ENCODE results near the gene CGREF1.

Gene CGREF1, protein sequence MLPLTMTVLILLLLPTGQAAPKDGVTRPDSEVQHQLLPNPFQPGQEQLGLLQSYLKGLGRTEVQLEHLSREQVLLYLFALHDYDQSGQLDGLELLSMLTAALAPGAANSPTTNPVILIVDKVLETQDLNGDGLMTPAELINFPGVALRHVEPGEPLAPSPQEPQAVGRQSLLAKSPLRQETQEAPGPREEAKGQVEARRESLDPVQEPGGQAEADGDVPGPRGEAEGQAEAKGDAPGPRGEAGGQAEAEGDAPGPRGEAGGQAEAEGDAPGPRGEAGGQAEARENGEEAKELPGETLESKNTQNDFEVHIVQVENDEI

DNA sequence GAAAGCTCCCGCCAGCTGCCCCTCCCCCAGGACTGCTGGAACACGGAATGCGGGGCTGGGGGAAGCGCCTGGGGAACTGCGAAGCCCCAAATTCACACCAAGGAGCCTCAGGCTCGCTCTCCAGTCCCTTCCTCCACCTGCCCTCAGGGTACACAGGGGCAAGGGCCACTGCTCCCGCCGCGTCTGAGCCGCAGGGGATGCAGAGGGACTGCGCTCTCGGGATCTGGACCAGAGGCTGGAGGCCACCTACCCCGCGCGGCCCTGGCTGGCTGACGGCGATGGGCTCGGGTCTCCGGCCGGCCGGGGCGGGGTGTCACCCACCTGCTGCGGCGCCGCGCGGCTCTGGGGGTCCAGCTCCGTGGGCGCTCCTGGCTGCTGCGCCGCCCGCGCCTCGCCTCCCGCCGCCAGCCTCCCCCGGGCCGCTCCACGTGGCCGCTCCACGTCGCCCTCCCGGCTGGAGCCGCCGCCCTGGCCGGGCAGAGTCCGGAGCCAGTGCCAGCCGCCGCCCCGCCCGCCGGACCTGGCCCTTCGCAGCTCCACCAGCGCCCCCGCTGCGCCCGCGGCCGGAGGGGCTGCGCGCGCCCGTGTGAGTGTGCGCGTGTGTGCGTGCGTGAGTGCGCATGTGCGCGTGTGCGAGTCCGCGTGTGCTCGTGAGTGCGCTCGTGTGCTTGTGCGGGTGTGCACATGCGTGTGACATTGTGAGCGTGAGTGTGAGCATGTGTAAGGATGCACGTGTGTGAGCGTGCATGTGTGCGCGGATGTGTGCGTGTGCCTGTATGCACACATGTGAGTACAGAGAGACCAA is at the start of gene CGREF1:
Gene CGREF1 (minus strand): TSS at position 604 of the 805 bp plus-strand sequence. CDS start 14,762 bp downstream, outside the sequence.
- DNase-seq: no peak

DNA sequence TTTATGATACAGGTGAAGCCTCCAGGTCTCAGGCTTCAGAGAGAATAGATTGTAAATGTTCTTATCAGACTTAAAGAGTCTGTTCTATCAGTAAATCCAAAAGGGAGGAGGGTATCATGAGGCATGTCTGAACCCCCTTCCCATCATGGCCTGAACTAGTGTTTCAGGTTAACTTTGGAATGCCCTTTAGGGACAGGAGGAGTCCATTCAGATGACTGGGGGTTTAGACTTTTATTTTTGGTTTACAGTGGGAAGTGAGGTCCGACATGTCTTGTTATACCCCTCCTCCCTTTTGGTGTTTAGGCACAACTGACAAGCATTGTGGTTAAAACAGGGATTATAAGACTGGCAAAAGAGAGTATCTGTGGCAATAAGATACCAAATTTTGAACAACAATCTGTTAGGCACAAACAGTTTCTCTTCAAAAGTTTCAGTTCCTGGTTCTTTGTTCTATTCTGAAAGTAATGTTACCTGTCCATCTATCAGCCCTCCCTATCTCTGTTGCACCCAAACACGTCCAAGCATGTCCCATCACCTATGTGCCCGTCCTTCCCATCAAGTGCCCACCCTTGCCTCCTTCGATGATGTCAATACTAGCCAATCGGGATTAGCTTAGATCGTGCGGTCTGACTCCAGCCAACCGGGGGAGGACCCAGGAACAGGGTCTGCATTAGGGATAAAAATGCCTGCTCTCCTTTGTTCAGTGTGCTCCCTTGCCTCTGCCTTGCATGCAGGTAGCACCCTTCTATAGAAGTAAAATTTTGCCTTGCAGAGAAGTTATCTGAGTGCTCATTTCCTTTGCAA is 46.2 kb upstream of the CGREF1 start:
- no peak for DNase-seq

DNA sequence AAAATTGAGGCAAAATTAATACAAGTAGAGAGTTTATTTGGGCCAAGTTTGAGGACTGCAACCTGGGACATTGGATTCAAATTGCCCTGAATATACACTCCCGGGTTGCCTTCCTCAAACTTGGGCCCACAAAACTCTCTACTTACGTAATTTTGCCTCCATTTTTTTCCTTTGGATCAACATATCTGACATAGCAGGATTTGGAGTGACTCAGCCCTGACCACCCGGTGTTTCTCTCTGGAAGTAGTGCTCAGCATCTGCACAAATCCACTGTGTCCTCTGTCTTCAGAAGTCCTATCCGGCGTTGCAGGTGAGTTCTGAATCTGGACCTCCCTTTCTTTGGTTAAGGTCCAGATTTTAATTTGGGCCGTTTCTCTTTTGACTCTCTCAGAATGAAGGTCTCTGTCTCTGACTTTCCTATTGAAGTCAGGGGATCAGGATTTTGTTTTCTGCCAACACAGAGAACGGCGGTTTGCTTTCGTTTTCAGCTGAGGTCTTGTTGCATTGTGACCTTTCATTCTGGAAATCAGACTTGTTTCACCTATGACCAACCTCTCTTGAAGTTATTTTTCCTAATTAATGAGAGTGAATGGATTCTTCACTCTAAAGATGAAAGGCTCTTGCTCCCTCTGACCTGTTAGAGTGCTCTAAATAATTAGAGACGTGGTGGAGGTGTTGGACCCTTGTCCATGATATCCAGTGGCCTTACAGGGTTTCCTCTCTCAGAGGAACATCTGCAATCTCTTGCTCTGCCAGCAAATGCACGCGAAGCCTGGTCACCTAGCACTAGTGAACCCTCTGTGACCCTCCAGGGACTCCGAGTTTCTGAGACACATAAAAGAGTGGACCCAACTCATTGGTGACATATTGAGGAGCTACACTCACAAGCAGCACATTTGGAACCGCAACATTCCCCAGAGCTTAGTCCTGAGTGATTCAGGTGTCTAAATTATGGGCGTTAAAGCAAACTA is 43.5 kb upstream of the CGREF1 start:
- no peak for DNase-seq

DNA sequence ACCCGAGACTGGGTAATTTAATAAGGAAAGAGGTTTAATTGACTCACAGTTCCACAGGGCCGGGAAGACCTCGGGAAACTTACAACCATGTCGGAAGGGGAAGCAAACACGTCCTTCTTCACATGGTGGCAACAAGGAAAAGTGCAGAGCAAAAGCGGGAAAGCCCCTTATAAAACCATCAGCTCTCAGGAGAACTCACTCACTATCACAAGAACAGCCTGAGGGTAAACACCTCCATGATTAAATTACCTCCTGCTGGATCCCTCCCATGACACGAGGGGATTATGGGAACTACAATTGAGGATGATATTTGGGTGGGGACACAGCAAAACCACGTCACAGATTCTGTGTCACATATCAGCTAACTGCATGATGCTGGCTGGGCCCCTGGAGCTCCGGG is 41.3 kb upstream of the CGREF1 start:
- DNase-seq: no peak

DNA sequence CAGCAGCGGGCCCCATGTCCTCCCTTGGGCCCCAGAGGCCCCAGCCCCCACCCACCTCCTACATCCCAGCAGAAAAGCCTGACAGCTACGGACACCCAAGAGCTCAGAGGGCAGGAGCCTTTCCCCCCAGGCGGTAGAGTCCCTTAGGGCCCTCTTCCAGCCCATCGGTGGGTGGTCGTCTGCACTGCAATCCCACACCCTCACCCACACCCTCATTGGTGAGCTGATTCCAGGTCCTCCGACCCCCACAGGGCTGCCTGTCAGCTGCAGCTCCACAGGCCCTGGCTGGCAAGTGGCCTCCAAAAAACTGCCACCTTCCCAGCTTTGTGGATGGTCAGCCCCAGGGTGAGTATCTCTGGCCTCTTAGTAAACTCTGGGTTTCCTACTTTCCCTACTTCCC is 40.3 kb upstream of the CGREF1 start:
- no peak for DNase-seq

DNA sequence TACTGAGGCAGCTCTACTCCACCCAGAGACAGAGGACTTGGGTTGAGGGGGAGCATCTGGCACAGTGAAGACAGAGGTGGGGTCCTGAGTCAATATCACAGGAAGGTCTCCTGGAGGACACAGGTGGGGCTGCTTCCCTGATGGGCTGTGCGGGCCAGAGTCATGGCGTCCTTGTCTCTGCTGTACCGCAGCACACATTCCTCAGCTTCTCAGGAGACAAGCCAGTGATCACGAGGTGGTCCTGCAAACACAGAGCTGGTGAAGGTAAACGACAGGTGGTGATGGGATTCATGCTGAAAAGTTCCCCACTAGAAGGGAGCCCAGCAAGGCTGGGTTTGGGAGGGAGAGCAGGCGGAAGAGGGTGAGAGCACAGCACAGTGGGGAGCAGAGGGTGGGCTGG is 39.5 kb upstream of the CGREF1 start:
- DNase-seq: no peak

DNA sequence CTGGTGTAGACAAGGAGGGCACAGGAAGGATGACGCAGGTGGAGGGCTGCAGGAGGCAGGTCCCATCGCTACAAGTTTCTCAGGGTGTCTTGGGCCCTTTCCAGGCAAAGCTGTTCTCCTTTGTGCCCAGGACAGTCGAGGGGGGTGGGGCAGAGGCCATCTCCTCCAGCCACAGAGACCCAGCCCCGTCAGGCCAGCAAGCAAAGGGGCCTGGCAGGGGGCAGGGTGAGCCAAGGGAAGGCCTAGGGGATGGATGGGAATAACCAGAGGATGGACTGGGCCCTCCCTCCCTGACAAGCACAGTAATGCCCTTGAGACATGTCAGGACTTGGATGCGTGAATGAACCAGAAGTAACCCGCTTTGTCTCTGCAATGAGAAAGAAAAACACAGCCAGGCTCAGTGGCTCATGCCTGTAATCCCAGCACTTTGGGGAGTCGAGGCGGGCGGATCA is 36.2 kb upstream of the CGREF1 start:
- DNase-seq: no peak

DNA sequence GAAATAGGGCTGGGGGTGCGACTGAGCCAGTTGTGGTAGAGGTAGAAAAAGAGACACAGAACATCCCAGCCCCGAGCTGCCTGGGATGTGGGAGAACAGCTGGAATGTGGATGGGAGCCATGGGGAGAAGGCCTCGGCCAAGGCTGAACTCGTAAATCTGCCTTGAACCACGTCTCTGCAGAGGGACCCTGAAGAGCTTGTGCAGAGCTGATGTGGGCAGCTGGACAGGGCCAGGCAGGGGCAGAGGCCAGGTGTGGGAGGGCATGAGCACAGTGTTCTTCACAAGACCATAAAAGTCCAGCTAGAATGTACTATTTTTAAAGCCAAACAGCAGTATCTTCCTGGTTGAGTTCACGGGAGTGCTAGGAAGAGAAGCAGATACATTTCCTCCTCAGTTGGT is 35.6 kb upstream of the CGREF1 start:
- no peak for DNase-seq

DNA sequence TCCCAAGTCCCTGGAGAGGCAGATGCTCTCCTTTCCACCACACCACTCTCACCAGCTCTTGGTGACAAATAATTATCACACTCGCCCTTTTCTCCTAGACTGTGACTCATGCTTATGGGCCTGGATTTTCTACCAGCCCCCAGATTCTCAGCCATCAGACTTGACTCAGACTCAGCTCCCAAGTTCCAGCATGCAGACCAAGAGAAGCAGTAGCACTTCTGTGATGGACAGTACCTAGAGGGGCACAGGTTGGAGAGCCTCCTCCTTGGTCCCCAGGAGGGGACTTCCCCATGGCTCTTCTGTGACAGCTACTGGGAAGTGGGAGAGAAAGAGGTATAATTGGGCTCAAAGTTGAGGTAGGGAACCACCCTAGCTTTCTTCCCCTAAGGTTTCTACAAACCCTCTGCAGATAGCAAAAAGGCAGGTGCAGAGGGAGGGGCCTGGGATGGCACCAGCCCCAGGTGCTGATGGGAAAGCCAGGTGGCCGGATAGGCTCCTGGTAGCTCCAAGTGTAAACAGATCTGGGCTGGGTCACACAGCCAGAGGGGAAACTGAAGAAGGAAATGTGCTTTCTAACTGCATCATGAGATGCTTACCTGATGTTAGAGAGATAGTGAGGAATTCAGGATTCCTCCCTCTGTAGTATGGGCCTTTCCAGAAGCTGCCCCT is 34.0 kb upstream of the CGREF1 start:
- DNase-seq: no peak

DNA sequence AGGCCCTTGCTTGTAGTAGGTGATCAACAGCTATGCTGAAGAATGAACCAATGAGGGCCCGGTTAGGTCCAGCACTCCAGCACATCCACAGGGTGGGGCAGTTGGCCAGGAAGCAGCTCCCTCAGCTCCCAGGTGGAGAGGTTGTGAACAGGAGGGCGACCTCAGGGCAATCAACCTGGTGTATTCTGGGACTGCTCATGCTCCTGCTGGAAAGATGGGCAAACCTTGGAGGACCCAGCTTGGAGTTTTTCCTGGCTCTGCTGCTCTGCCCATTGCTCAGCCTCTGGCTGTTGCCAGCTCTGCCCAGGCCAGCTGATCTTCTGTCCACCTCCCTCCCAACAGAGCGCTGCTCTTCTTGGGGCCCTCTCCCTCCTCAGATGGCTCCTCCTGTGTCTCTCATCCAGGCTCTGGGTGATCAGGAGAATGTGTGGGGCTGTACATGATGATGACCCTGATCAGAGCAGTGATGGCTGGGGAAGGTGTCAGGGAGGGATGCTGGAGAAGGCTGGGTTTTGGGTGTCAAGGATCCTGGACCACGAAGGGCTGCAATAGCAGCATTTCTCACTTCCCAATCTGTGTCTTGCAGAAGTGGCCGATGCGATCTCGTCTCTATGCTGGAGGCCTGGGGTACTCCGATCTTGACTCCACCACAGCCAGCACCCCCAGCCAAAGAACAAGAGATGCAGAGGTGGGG is 33.3 kb upstream of the CGREF1 start:
- no peak for DNase-seq

DNA sequence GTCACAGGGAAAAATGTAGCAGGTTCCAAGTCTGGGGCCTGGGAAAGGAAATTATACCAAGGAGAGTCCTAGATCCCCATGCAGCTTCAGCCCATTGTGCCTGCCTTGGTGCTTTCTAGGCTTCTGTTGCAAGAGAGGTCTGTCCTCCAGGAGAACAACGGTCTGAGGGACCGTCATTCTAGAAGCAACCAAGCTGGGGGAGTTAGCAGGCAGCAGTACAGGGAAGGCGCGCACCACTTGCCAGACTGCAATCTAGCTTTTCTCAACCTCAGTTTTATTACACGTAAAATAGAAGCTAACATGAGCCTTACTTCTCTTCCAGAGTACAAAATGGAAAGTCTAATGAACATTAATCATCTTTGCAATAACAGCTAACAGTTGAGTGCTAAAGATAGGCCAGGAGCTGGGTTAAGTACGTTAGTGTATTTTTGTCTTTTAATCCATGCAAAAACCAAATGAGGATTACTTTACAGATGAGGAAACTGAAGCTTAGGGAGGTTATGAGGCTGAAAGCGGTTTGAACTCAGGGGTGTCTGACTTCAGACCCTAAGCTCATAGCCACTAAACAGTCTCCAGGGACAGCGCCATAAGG is 31.8 kb upstream of the CGREF1 start:
- no peak for DNase-seq

DNA sequence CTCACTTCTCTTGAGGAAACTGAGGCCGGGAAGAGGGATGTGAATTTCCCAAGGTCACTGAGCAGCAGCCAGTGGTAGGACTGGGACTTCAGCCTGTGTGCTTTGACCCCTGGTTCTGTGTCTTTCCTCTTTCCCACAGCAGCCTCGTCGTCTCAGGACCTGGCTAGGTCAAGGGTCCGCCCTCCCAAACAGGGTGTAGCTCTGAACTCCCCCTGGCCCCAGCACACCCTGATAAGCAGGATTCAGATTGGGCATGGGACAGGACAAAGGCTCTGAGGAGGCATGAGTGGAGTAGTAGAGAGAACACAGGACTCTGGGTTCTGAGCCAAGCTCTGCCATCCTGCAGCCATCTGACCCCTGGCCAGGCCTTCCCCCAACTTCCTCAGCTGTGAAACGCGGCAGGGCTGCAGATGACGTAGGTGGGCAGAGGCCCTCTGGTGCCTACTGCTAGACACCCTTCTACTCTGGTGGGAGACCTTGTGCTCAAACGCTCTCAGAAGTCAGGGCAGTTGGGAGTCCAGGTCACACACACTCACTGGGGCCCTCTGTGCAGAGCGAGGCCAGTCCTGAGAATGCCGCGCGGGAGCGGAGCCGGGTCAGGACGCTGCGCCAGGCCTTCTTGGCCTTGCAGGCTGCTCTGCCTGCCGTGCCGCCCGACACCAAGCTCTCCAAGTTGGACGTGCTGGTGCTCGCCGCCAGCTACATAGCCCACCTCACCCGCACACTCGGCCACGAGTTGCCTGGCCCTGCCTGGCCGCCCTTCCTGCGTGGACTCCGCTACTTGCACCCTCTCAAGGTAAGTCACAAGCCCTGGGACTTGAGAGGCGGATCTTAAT is 30.9 kb upstream of the CGREF1 start:
- no peak for DNase-seq

DNA sequence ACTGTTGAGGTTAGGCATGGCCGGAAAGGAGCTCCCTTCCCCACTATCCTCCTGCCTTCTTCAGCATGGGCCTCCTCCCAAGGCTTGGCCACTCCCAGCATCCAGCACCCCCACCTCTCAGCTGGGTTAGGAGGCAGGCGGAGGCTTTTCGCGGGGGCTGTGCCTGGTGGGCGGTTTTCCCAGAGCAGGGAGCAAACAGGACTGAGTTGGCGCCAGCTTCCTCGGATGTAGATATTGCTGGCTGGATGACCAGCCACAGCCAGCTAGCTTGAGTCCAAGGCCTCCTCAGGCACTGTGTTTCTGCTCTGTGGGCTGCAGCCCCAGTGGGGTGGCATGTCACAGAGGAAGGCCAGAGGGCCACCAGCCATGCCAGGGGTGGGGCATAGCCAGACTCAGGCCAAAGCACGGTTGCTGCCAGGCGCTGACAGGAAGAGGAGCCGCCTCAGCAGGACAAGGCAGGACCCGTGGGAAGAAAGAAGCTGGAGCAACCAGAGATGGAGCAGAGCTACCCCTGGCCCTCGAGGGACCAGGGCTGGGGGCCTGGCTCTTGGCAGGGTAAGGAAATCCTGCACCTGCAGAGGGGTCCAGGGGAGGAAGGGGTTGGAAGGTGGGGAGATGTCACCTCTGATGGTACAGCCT is 30.0 kb upstream of the CGREF1 start, which contains the start of gene TCF23:
Gene TCF23 (plus strand): TSS at position 204 of the 639 bp plus-strand sequence. CDS start 130 bp downstream, at position 334.
- no peak for DNase-seq

DNA sequence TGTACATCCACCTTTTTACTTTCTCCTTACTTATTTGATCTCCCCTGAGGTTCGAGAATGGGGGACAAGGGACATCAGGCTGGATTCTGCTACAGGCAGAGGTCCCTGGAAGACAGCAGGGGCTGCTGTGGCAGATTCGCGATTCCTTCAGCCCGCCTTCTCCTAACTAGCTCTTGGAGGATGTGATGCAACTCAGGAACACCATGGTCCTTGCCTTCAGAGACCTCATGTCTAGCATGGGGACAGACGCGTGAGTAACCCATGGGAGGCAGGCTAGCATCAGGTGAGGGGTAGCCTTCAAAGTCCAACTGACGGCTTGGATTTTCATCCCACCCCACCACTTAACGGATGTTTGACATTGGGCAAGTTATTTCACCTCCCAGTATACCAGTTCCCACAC is 29.0 kb upstream of the CGREF1 start:
- no peak for DNase-seq

DNA sequence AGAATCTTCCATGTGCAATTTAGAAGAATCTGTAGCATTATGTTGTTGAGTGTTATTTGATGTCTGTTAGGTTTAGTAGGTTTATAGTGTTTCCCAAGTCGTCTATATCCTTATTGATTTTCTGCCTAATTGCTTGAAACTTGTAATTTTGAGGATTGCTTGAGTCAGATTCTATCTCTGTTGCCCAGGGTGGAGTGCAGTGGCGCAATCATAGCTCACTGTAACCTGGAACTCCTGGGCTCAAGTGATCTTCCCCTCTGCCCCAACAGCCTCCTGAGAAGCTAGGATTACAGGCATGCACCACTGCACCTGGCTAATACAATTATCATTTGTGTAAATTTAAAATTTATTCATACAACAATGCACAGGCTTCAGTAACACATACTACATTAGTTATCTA is 26.8 kb upstream of the CGREF1 start:
- DNase-seq: no peak

DNA sequence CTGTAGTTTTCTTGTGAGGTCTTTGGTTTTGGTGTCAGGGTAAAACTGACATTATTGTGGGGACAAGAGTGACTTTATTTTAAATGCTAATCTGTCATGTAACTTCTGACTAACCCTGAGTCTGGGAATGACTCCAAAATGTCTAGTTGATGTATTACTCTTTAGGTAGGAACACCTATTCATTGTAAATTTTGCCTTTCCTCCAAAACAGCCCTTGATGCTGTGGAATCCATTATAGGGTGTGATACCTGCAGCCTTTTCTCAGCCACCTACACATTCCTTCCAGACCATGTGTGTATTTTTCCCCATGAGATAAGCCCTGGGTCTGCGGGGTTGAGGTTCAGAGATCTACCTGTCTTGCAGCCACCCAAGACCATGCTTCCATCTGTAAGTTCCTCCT is 24.4 kb upstream of the CGREF1 start:
- no peak for DNase-seq

DNA sequence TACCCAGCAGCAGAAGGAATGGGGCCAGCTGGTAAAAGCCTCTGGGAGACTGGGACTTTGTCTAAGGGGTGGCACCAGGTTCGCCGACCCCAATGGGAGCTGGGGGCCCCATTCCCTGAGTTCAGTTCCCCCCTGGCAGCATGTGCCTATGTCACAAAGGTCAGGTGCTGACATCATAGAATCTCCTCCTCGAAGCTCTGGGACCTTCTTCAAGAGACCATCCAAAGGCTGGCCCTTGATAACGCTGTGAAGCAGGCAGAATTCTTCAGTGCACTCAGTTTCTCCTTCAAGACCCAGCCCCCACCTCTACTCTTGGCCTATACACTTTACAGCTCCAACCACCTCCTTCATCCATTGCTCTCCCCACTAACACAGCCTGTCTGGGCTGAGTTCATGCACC is 20.4 kb upstream of the CGREF1 start, which contains the start of gene PRR30:
Gene PRR30 (minus strand): TSS at position 101 of the 400 bp plus-strand sequence. CDS start 1,081 bp downstream, outside the sequence.
- DNase-seq: no peak

DNA sequence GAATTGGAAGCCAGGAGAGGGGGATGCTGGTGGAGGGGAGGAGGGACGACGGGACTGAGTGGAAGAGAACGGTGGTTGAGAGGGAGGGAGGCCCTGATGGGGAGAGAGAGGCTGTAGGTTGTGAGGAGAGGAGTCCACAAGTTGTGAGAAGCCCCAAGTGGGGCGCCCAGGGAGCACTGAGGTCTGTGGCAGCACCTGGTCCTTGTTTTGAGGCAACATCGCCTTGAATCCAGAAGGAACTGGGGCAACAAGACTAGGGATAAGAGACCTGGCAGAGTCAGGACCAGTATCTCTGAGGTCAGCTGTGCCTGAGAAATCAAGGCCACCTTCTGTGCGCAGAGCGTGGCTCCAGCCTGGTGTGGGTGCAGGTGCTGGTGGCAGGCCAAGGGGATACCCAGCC is 19.2 kb upstream of the CGREF1 start:
- no peak for DNase-seq

Measured in AML-193 (cell line).